Peyer's patch (tissue), 4 donors: Measurements from ENCODE around the gene ANKRD45.

ENCODE experiments used
- CTCF ChIP-seq, 6 experiments: fragments of 450-650 bp in 4 of 6; fragments of 200-600 bp in 2 of 6; sonication (generic) in 1 of 6; IDR thresholded peaks; one replicate each; pipeline ENCODE4 v1.5.1; 2017 to 2019; ENCODE audit warnings: antibody characterized with exemption in 6 of 6, mild to moderate bottlenecking in 3 of 6, moderate library complexity in 1 of 6
- POLR2A ChIP-seq, 2 donors: fragments of 450-650 bp; IDR thresholded peaks; one replicate each; pipeline ENCODE4 v1.5.1; 2017; ENCODE audit warnings: antibody characterized with exemption in 2 of 2, mild to moderate bottlenecking in 2 of 2, moderate library complexity in 2 of 2

- TF ChIP-seq CTCF (IDR thresholded peaks at IDR 0.05) = no peak
- TF ChIP-seq POLR2A (IDR thresholded peaks at IDR 0.05) = no peak
These were observed 12.5 kb upstream of the ANKRD45 start for GRCh38 chr1:173682184-173682583.
